ENCODE data around the gene MTG1.
"Not testable (repeated sequence)": the region's sequence is repeated elsewhere in the genome, so short reads cannot be mapped to it uniquely, and the experiment has no call there.

The MTG1 gene

GRCh38 chr10:133465950-133466474 is 72.1 kb downstream of the MTG1 start:
- TF ChIP-seq CTCF (IDR thresholded peaks at IDR 0.05; ENCODE audit: low read depth, low read length): no peak
- no peak overlapping the region for H3K4me3 ChIP-seq (replicated peaks in 1 of 2; ENCODE audit: low read depth in 2 of 2, low read length in 2 of 2)
- no peak for DNase-seq (ENCODE audit: low read depth in 2 of 2)

GRCh38 chr10:133466683-133467275 is 72.8 kb downstream of the MTG1 start:
- no peak overlapping the region for H3K4me3 ChIP-seq (replicated peaks in 1 of 2; ENCODE audit: low read depth in 2 of 2, low read length in 2 of 2)
- no peak for TF ChIP-seq CTCF (IDR thresholded peaks at IDR 0.05; ENCODE audit: low read depth, low read length)
- DNase-seq (ENCODE audit: low read depth in 2 of 2): no peak

GRCh38 chr10:133467286-133467911 is 73.4 kb downstream of the MTG1 start:
- no peak for TF ChIP-seq CTCF (IDR thresholded peaks at IDR 0.05; ENCODE audit: low read depth, low read length)
- no peak for DNase-seq (ENCODE audit: low read depth in 2 of 2)
- no peak overlapping the region for H3K4me3 ChIP-seq (replicated peaks in 1 of 2; ENCODE audit: low read depth in 2 of 2, low read length in 2 of 2)

GRCh38 chr10:133469205-133469604 is 75.2 kb downstream of the MTG1 start:
- not testable (repeated sequence) for H3K4me3 ChIP-seq (replicated peaks in 1 of 2; ENCODE audit: low read depth in 2 of 2, low read length in 2 of 2); DNase-seq (ENCODE audit: low read depth in 2 of 2)

GRCh38 chr10:133471300-133472109 is 77.5 kb downstream of the MTG1 start:
- H3K4me3 ChIP-seq (replicated peaks in 1 of 2; ENCODE audit: low read depth in 2 of 2, low read length in 2 of 2): no peak overlapping the region
- DNase-seq (ENCODE audit: low read depth in 2 of 2): no peak
- TF ChIP-seq CTCF (IDR thresholded peaks at IDR 0.05; ENCODE audit: low read depth, low read length): no peak

All from cardiac fibroblast (primary cell).